ENCODE data around the gene TMC2.

DNA sequence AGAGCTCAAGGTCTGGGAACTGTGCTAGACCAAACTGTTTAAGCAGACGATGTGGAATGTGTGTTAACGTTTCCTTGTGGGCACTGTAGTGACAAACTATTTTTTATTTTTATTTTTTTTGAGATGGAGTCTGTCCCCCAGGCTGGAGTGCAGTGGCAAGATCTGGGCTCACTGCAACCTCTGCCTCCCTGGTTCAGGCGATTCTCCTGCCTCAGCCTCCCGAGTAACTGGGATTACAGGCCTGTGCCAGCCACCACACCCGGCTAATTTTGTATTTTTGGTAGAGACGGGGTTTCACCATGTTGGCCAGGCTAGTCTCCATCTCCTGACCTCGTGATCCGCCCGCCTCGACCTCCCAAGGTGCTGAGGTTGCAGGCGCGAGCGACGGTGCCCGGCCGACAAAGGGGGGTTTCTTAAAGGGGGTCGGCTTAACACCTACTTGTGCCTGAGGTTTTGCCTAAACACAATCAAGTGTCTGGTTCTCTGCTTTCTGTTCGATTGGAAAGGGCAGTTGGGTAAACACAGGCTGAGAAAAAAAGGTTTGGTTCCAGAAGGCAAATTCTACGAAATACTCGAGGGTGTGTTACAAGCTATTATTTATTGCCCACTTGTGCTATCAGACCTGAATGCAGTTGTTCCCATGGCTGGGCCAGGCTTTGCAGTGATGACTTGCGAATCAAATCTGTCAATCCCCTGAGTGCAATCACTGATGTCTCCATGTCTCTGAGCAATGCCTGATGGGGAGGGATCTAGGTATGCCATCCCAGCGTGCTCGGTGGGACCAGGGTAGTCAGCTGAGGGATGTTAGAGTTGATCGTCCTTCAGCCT, 117.4 kb downstream of the TMC2 start:
- TF ChIP-seq REST (IDR thresholded peaks at IDR 0.05; ENCODE audit: insufficient read depth in 1 of 2, low read depth in 2 of 2, low read length in 1 of 2) = no peak
- TF ChIP-seq, protein P1, sequence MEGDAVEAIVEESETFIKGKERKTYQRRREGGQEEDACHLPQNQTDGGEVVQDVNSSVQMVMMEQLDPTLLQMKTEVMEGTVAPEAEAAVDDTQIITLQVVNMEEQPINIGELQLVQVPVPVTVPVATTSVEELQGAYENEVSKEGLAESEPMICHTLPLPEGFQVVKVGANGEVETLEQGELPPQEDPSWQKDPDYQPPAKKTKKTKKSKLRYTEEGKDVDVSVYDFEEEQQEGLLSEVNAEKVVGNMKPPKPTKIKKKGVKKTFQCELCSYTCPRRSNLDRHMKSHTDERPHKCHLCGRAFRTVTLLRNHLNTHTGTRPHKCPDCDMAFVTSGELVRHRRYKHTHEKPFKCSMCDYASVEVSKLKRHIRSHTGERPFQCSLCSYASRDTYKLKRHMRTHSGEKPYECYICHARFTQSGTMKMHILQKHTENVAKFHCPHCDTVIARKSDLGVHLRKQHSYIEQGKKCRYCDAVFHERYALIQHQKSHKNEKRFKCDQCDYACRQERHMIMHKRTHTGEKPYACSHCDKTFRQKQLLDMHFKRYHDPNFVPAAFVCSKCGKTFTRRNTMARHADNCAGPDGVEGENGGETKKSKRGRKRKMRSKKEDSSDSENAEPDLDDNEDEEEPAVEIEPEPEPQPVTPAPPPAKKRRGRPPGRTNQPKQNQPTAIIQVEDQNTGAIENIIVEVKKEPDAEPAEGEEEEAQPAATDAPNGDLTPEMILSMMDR (IDR thresholded peaks at IDR 0.05) = no peak
